Activated CD4-positive, alpha-beta T cell treated with anti-CD3 and anti-CD28 coated beads, Interleukin-2, amount 50 U/mL, for 48 hours (primary cell): Measurements from ENCODE around the gene LMF1.

Experiments
- DNase-seq, 2 experiments: peaks; one replicate each; pipeline ENCODE4 v3.0.0-alpha.2; 2020

The LMF1 gene

GRCh38 chr16:927406-927805 is 43.4 kb downstream of the LMF1 start:
- DNase-seq = no peak

GRCh38 chr16:926715-927114 is 44.1 kb downstream of the LMF1 start:
- no peak for DNase-seq

GRCh38 chr16:924806-925205 is 46.0 kb downstream of the LMF1 start:
- DNase-seq = no peak

GRCh38 chr16:924063-924462 is 46.7 kb downstream of the LMF1 start:
- DNase-seq = no peak

GRCh38 chr16:923184-923583 is 47.6 kb downstream of the LMF1 start:
- no peak for DNase-seq

- DNase-seq = no peak
Observed at GRCh38 chr16:922051-922450, 48.7 kb downstream of the LMF1 start.

- no peak for DNase-seq
Observed at GRCh38 chr16:921321-921905, 49.4 kb downstream of the LMF1 start.

- DNase-seq = no peak
Observed at GRCh38 chr16:920717-921116, 50.1 kb downstream of the LMF1 start.

GRCh38 chr16:920051-920681 is 50.6 kb downstream of the LMF1 start:
- DNase-seq = no peak

GRCh38 chr16:919658-920050 is 51.1 kb downstream of the LMF1 start:
- no peak for DNase-seq

GRCh38 chr16:918741-919657 is 51.8 kb downstream of the LMF1 start:
- DNase-seq = no peak

- DNase-seq = no peak
Observed at GRCh38 chr16:918068-918467, 52.7 kb downstream of the LMF1 start.

GRCh38 chr16:917591-918061 is 53.2 kb downstream of the LMF1 start:
- no peak for DNase-seq

- DNase-seq = no peak
Observed at GRCh38 chr16:916035-916799, 54.6 kb downstream of the LMF1 start.

- DNase-seq = no peak
Observed at GRCh38 chr16:915546-915945, 55.2 kb downstream of the LMF1 start.

GRCh38 chr16:914440-914839 is 56.3 kb downstream of the LMF1 start:
- no peak for DNase-seq

- no peak for DNase-seq
Observed at GRCh38 chr16:913817-914439, 56.9 kb downstream of the LMF1 start.

- no peak for DNase-seq
Observed at GRCh38 chr16:912684-913613, 57.8 kb downstream of the LMF1 start.

GRCh38 chr16:912322-912683 is 58.5 kb downstream of the LMF1 start:
- no peak for DNase-seq

GRCh38 chr16:911604-912321 is 59.0 kb downstream of the LMF1 start:
- no peak for DNase-seq

- DNase-seq = no peak
Observed at GRCh38 chr16:911101-911500, 59.7 kb downstream of the LMF1 start.
